ENCODE results near the gene MED10. TPM values are rescaled to one million over a fixed set of nuclear protein-coding genes. Genes with fewer than 3 reads are reported as not detected.

Gene MED10
- total and polyA plus RNA-seq, 2 of the 4 experiments (the other 2 are of a cell fraction), result 9.1 to 60.0 TPM

DNA sequence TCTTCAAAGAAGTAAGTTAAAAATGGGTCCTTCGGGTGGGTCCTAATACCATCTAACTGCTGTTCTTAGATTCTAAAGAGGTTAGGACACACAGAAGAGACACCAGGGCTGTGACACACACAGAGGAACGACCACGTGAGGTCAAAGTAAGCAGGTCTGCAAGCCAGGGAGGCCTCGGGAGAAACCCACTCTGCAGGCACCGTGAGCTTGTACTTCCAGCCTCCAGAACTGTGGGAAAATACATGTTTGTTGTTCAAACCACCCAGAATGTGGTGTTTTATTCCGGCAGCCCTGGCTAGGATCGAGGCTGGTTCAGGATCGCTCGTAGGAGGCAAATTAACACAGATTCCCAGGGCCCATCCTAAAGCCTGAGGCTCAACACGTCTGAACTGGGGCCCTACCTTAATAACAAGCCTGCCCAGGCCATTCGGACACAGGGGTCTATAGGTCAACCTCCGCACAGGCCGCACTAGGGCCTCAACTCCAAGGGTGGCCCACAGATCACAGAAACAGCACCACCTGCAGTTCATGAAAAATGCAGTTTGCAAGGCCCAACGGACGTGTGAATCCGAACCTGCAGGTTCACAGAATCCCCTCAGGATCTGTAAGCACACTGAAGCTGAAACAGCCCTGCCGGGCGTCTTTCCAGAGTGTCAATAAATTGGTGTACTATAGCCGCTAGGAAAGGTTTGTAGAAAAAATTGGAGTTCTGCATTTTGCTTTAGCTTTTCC lies 7.1 kb downstream of the MED10 start:
- Histone ChIP-seq H3K56ac (ENCODE audit: extremely low read depth, insufficient read depth, low read length) (no peak overlapping the region), H4K20me1 (ENCODE audit: insufficient read depth, low read length) (peaks cover 20% of the 10 kb centered on the region), H2AK5ac (ENCODE audit: low read depth, low read length) (no peak overlapping the region), H3K27ac (ENCODE audit: insufficient read depth, low read length) (no peak overlapping the region), H3K9ac (ENCODE audit: low read depth, low read length) (no peak overlapping the region), H2BK120ac (ENCODE audit: low read depth, low read length) (no peak overlapping the region), H3K4me3 (ENCODE audit: insufficient read depth, low read depth, low read length) (no peak overlapping the region), H3K4me2 (ENCODE audit: low read depth, low read length) (no peak overlapping the region), H3K4me1 (ENCODE audit: control insufficient read depth, insufficient read depth, low read length) (no peaks in the 10 kb centered on the region), H2BK20ac (ENCODE audit: low read depth, low read length) (no peak overlapping the region), H3K9me1 (ENCODE audit: insufficient read depth, low read length) (no peaks in the 10 kb centered on the region), H3K27me3 (ENCODE audit: control insufficient read depth, insufficient read depth, low read length) (no peaks in the 10 kb centered on the region), H4K5ac (ENCODE audit: low read depth, low read length) (no peak overlapping the region), H3K14ac (replicated peaks; ENCODE audit: low read depth, low read length) (no peak overlapping the region), H4K91ac (ENCODE audit: insufficient read depth, low read depth, low read length) (no peak overlapping the region), H4K8ac (ENCODE audit: low read depth in 2 of 2, low read length in 2 of 2) (no peak overlapping the region), H2BK5ac (ENCODE audit: low read depth, low read length, poor library complexity, severe bottlenecking) (no peak overlapping the region), H3K36me3 (ENCODE audit: control insufficient read depth, insufficient read depth, low read length) (peaks cover 52% of the 10 kb centered on the region), H2BK15ac (ENCODE audit: low read depth, low read length) (no peak overlapping the region), H2AK9ac (replicated peaks; ENCODE audit: low read depth, low read length, poor library complexity) (no peak overlapping the region), H3K18ac (ENCODE audit: low read depth, low read length) (no peak overlapping the region), H3K79me1 (ENCODE audit: low read depth in 1 of 2, low read length in 2 of 2) (peaks cover 13 to 20% of the 10 kb centered on the region in 2 experiments), H3K9me3 (ENCODE audit: control insufficient read depth, insufficient read depth, low read length) (no peaks in the 10 kb centered on the region), H3K4ac (ENCODE audit: low read depth, low read length) (no peak overlapping the region), H3K23ac (ENCODE audit: low read depth, low read length) (no peak overlapping the region), H2AFZ (replicated peaks; ENCODE audit: low read length, poor library complexity) (no peak overlapping the region)
- no peak for DNase-seq
- intact Hi-C loops (cut with micrococcal nuclease), result loop anchor here (10.0 kb wide), 2 partner anchors 234 to 374 kb away; no protein-coding TSS in a partner anchor
- POLR2A ChIA-PET (ENCODE audit: unreplicated experiment), result no interaction called here
- TF ChIP-seq POLR2A (IDR thresholded peaks at IDR 0.05; ENCODE audit: low read depth, low read length) (no peak), RFX5 (IDR thresholded peaks at IDR 0.05; ENCODE audit: low read depth, low read length) (no peak)
- BruUV-seq (replicated peaks), result no TSS peak
- dilution Hi-C loops (cut with HindIII; ENCODE audit: low sequenced_read_pairs, unreplicated experiment), result no loop called here
- ATAC-seq (ENCODE audit: low read depth), result no peak
- CTCF ChIA-PET, result no interaction called here
- 89% methylated on average over 3 of the region's 19 CpGs; no CpG with 5 or more reads in 1 of the 2 experiments for WGBS, 2 experiments (ENCODE audit: extremely low coverage in 2 of 2, insufficient read length in 1 of 2)
- in situ Hi-C loops (cut with MboI; ENCODE audit: low sequenced_read_pairs), result loop anchor here (10.0 kb wide), 2 partner anchors 224 to 876 kb away; no protein-coding TSS in a partner anchor

Measured in IMR-90 (cell line).